MCF 10A (cell line): ENCODE measurements around the gene HOXA7. TPM values are rescaled to one million over a fixed set of nuclear protein-coding genes. Genes with fewer than 3 reads are reported as not detected.

ENCODE experiments used
- BruUV-seq: library from RNA; stranded (reverse); fragments of 400-500 nt; replicated peaks from 2 replicates; lab custom pipeline; 2021; lab: Mats Ljungman, UMichigan
- CTCF ChIA-PET: fragments of 300-600 bp; sonication (Branson Sonifier 250); formaldehyde crosslinking; extraction: SDS; loops from one replicate; lab custom pipeline; 2021; ENCODE audit warnings: antibody characterized with exemption, inconsistent platforms; lab: Yijun Ruan, JAX
- POLR2A ChIA-PET: fragments of 300-600, 350-650 bp; sonication (Branson Sonifier 250); formaldehyde crosslinking; extraction: SDS; loops from one replicate; lab custom pipeline; 2020; ENCODE audit warnings: antibody characterized with exemption, inconsistent platforms; lab: Yijun Ruan, JAX
- DNase-seq: peaks from one replicate; pipeline ENCODE4 v3.0.0-alpha.2; 2018; ENCODE audit not compliant: unreplicated experiment
- H3K27ac Mint-ChIP-seq: one replicate; pipeline ENCODE4 v1.8.0; 2022; ENCODE audit warnings: mild to moderate bottlenecking, low read depth, mixed read lengths; ENCODE audit not compliant: unreplicated experiment
- H3K27me3 Mint-ChIP-seq: one replicate; pipeline ENCODE4 v1.8.0; 2022; ENCODE audit warnings: mixed read lengths; ENCODE audit not compliant: insufficient read depth, unreplicated experiment
- H3K36me3 Mint-ChIP-seq: one replicate; pipeline ENCODE4 v1.8.0; 2022; ENCODE audit warnings: mild to moderate bottlenecking, moderate library complexity, mixed read lengths; ENCODE audit not compliant: insufficient read depth, unreplicated experiment
- H3K4me1 Mint-ChIP-seq: one replicate; pipeline ENCODE4 v1.8.0; 2022; ENCODE audit warnings: mixed read lengths; ENCODE audit not compliant: insufficient read depth, unreplicated experiment
- H3K4me3 Mint-ChIP-seq: one replicate; pipeline ENCODE4 v1.8.0; 2022; ENCODE audit warnings: mild to moderate bottlenecking, moderate library complexity, mixed read lengths; ENCODE audit not compliant: unreplicated experiment
- H3K9me3 Mint-ChIP-seq: one replicate; pipeline ENCODE4 v1.8.0; 2022; ENCODE audit warnings: mixed read lengths; ENCODE audit not compliant: unreplicated experiment
- CTCF ChIP-seq: fragments of 200-600 bp; IDR thresholded peaks from one replicate; pipeline ENCODE4 v1.8.0; 2022; ENCODE audit warnings: antibody characterized with exemption, mild to moderate bottlenecking; ENCODE audit not compliant: unreplicated experiment
- intact Hi-C: fragments of 100-400 bp; cut with micrococcal nuclease; formaldehyde crosslinking; loops from 2 replicates; pipeline ENCODE4 v1.14.1; 2022
- total RNA-seq: library from RNA; stranded (reverse); gene quantifications from 2 replicates; pipeline ENCODE4 v1.2.3, GENCODE V29; 2022

The HOXA7 gene
- total RNA-seq, 1 experiment from 2014 or later: 0.44 TPM

GRCh38 chr7:27128034-27128433 is 28.4 kb downstream of the HOXA7 start:
- TF ChIP-seq CTCF: no peak
- Mint-ChIP-seq H3K4me1 (peaks cover 11% of the 10 kb centered on the region), H3K4me3 (no peak overlapping the region), H3K27ac (no peak overlapping the region), H3K36me3 (peaks cover 14% of the 10 kb centered on the region), H3K9me3 (no peaks in the 10 kb centered on the region), H3K27me3 (no peaks in the 10 kb centered on the region)
- BruUV-seq: no TSS peak
- intact Hi-C loops: no loop called here
- ChIA-PET CTCF (interaction anchor here (0.6 to 1.2 kb wide), 3 partner anchors 15 to 43 kb away, joined by 4 read pairs; partner anchors contain the start of gene HOXA5), POLR2A (interaction anchor here (0.5 to 1.5 kb wide), 8 partner anchors 10 to 748 kb away, joined by 3 to 5 read pairs (median 4); partner anchors contain the start of gene HOXA5)
- no peak for DNase-seq

GRCh38 chr7:27126596-27127327 is 29.7 kb downstream of the HOXA7 start:
- peaks cover 11% of the 10 kb centered on the region for H3K4me1 Mint-ChIP-seq
- ChIA-PET POLR2A (interaction anchor here (0.6 to 1.3 kb wide), 5 partner anchors 13 to 30 kb away, joined by 3 to 4 read pairs (median 3); partner anchors contain the start of gene HOXA5), CTCF (interaction anchor here (1.1 to 1.7 kb wide), 2 partner anchors 11 to 17 kb away, joined by 5 read pairs; partner anchors contain the start of gene HOXA5)
- no peak overlapping the region for H3K27ac Mint-ChIP-seq
- no TSS peak for BruUV-seq
- no peaks in the 10 kb centered on the region for H3K9me3 Mint-ChIP-seq
- H3K36me3 Mint-ChIP-seq: peaks cover 18% of the 10 kb centered on the region
- DNase-seq: no peak
- TF ChIP-seq CTCF: no peak
- H3K27me3 Mint-ChIP-seq: no peaks in the 10 kb centered on the region
- no peak overlapping the region for H3K4me3 Mint-ChIP-seq
- intact Hi-C loops: no loop called here

GRCh38 chr7:27125986-27126394 is 30.5 kb downstream of the HOXA7 start:
- no TSS peak for BruUV-seq
- no peaks in the 10 kb centered on the region for H3K9me3 Mint-ChIP-seq
- intact Hi-C loops: no loop called here
- ChIA-PET POLR2A (interaction anchor here (0.8 to 1.6 kb wide), 5 partner anchors 9 to 29 kb away, joined by 3 to 5 read pairs (median 4); partner anchors contain the start of gene HOXA5), CTCF (interaction anchor here (1.1 to 1.7 kb wide), 2 partner anchors 10 to 18 kb away, joined by 5 read pairs; partner anchors contain the start of gene HOXA5)
- peaks cover 14% of the 10 kb centered on the region for H3K36me3 Mint-ChIP-seq
- H3K27me3 Mint-ChIP-seq: no peaks in the 10 kb centered on the region
- no peak overlapping the region for H3K4me3 Mint-ChIP-seq
- peaks cover 15% of the 10 kb centered on the region for H3K4me1 Mint-ChIP-seq
- H3K27ac Mint-ChIP-seq: no peak overlapping the region
- no peak for TF ChIP-seq CTCF
- DNase-seq: no peak
